Forelimb muscle (tissue), 1 donor: ENCODE measurements around the gene MRPS31. TPM values are rescaled to one million over a fixed set of nuclear protein-coding genes. Genes with fewer than 3 reads are reported as not detected.

Experiments
- polyA plus RNA-seq: library from polyadenylated mRNA; unstranded; fragments of 120-200 nt; gene quantifications from one replicate; pipeline ENCODE4 v1.2.1, GENCODE V29; 2013; ENCODE audit not compliant: insufficient read length

MRPS31 gene
- polyA plus RNA-seq, 1 donor: 27.5 TPM

Other genes with a start within 250 kb of the MRPS31 start
- gene FOXO1, start 104.5 kb downstream of the MRPS31 start, polyA plus RNA-seq: 10.2 TPM
- 14.0 TPM for gene SLC25A15, start 18.4 kb upstream of the MRPS31 start, polyA plus RNA-seq
- gene ELF1, start 248.1 kb upstream of the MRPS31 start, polyA plus RNA-seq: 28.9 TPM